CD4-positive, alpha-beta T cell treated with Interleukin-17A for 4 hours (primary cell): ENCODE data around the gene MAP6.

Experiments
- DNase-seq: peaks from one replicate; pipeline ENCODE4 v3.0.0-alpha.2; 2020; ENCODE audit warnings: mixed read lengths

The MAP6 gene

DNA sequence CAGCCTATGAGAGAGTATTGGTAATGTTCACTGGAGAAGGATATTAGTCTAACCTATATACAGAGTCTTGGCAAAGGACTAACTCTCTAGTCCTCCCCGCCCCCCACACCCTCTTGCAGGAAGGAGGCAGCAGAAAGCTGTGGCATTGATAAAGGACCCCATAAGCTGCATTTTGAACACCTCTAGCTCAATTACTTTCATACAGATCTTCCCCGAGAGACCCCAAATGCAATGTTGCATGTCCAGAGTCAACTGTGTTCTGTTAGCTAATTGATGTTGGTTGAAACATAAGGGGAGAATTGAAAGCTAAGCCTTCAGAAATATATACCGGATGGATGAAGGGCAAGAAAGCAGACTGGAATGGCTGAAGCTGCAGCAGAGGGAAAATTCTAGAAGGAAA is 2.8 kb downstream of the MAP6 start:
- no peak for DNase-seq

DNA sequence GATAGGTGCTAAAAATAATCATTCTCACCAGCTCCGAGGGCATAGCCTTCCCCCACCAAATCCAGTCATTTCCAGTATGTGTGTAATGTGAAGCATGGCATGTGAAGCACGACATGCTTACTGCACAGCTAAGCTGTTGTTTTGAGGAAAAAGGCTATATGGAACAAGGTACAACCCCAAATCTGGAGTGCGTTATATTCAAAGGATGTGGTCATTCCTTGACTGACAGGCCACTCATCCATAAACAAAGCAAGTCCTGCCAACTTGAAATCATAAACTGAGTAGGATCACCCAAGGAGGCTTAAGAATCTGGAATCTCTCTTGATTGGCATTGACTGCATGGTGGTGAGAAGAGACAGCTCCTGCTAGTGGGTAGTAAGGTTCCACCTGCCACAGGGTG is 3.7 kb downstream of the MAP6 start:
- no peak for DNase-seq

DNA sequence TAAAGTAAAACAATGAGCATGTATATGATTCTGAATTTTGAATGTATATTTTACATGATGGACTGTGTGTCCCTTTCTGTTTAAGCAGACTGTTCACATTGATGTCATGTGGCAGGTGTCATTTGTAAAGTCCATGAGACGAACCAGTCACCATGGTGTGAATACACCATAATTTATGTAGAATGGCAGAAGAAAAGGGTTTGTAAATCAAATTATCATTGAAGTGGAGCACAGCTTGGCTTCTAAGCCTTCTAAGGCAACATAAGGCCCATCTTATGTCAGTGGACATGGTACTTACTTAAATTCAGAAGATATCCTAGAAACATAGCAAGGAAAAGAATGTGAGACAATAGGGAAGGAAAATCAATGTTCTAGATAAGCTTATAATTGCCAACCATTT is 4.4 kb downstream of the MAP6 start:
- no peak for DNase-seq

DNA sequence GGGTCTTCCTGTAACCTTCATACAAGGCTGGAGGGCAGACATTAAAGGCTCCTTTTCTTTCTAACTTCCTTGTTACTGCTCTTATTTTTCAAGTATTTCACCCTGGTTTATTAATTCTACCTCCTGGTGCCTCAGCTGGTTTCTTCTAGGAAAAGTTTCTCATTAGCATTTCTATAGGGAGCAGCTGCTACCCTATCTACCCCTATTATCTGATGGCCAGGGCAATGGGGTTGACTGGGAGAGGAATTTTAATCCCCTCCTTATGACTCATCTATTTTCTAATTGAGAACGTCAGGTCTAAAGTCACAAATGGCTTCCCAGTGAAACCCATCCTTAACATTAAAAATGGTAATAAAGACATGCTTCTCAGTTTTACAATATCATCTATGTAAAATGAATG is 5.0 kb downstream of the MAP6 start:
- DNase-seq: no peak

DNA sequence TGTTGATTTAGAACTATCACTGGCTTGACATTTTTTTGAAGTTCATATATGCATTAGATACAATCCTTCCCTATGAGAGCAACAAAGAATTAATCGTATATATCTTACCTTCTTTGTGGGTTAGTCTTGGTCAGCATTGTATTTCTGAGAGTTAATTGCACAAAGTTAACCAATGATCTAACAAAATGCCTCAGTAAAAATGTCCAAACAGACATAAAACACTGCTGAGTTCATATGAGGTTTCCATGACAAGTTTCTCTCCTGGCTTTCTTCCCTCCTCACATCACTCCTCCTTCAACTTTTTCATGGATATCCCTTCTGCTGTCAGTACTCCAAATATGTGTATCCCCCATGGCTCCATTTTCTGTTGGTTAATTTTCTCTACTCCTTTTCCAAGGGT is 9.0 kb downstream of the MAP6 start:
- DNase-seq: no peak

DNA sequence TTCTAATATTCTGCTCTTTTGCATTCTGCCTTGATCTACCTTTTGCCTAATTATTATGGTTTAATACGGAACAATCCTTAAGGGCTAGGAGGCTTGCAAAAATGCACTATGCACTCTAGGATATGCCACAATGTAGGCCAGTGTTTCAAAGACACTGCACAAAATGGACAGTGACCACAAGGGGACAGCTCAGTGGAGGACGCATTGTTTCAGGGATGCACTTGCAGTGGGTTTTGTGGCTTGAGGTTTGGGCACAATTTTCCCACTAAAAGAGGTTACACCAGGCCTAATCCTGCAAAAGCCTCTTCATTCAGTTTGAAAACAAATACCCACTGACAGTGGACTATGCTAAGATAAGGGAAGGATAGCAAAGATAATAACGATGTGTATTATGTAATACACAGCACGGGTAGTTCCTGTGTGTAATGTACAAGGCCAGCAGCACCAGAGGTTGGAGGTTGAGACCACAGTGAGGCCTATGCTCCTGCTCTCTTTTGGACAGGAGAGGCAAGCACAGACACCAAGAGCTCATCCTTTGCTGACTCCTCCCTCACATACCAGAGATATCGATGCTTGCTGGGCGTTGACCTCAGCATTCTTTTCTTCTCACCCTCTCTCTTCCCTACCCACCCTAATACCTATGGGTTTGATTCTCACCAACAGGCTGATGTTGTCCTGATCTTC is 12.7 kb downstream of the MAP6 start:
- no peak for DNase-seq

DNA sequence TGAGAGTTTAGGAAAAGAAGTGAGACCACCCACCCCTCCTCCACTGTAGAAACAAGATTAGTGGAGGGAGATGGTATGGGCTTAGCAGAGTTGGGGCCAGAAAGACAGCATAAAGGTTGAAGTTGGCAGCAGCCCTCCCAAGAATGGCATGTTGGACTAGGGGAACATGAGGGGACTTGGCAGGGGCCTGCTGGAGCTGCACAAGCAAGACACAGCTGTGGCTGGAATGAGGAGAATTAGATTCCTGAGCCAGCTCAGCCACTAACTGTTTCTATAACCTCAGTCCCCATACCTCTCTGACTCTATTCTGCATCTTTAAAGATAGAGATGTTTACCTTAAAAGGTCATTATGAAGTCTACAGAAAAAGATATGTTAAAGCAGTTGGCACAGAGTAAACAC is 13.2 kb downstream of the MAP6 start:
- DNase-seq: no peak

DNA sequence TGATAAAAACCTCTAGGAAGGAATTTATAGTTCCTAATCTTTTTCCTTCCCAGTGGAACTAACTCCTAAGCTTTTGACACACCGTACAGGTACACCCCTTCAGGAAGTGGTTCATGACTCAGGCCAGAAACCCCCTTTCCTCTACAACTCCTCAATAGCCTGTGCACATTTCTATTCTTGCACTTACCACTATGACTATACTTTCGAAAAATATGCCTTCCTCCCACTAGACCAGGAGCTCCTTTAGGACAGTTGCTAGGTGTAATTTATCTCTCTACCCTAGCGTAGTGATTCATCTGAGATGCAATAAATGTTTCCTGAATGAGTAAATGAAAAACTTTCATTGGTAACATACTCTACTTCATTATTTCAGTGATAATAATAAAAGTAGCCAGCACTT is 14.5 kb downstream of the MAP6 start:
- no peak for DNase-seq

DNA sequence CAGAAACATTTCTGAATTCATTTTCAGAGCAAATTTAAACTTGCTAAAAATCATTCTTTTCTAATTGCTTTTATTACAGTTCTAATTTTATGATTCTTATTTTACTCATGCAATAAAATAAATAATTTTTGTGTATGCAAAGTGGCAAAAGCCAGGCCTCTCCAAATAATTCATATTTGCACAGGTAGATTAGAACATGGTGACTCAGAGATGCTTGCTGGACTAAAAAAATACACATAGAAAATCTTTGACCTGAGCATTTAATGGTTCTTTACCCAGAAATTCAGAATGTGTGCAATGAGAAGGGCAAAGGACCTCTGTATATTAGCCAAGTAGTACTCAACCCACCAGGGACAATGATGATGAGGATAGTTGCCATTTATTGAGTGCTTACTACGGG is 15.3 kb downstream of the MAP6 start:
- DNase-seq: no peak

DNA sequence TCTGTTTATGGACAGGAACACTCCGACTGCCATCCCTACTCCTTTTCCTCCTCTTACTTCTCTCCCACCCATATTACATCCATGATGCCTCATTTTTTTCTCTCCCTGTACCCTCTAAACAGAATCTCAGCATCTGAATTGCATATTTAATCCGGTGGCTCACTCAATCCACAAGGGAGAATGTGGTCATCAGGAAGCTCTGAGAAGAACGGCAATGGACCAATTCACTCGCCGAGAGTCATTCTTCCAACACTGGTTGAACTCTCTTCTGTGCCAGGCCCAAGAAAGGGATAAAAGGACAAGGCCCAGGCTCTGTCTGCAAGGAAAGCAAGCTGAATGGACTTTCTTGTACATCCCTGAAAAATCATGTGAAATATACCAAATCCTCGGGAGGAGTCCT is 15.9 kb downstream of the MAP6 start:
- DNase-seq: no peak

DNA sequence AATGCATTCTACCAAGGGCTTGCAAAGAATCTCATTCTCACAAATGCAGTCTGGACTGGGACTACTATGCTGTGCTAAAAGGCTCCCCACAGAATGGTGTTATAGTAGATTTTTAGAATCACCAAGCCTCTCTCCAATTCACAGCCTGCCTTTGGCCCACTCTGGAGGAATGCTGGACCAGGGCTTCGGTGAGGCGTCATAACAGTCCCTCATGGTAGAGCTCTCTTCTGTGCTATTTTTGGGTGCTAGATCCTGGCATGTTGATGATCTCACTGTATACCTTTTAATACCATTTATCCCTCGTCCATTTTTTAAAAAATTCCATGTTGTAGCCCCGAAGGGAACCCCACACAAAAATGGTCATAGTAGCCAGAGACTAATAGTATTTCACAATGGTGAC is 17.6 kb downstream of the MAP6 start:
- DNase-seq: no peak

DNA sequence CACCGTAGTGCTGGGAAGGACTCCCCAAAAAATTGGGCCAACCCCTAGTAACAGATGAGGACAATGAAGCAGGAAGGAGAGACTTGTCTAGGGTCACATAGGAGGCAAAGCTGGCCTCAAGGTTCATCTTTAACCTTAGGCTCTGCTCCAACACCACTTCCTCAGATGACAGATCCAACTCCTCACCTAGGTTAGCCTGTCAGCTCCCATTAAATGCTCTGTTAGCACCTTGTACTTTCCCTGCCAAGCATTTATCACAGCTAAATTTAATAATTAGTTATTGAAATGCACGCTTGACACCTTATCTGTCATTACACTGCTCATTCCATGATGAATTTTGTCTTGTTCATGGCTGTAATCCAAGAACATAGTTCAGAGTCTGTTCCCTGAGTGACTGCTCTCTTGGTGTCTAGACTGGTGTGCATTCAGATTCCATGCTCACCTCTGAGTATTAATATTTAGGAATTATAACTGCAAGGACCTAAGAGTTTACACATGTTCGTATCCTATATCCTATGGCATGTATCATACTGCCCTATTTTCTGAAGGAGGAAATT is 18.6 kb downstream of the MAP6 start:
- no peak for DNase-seq

DNA sequence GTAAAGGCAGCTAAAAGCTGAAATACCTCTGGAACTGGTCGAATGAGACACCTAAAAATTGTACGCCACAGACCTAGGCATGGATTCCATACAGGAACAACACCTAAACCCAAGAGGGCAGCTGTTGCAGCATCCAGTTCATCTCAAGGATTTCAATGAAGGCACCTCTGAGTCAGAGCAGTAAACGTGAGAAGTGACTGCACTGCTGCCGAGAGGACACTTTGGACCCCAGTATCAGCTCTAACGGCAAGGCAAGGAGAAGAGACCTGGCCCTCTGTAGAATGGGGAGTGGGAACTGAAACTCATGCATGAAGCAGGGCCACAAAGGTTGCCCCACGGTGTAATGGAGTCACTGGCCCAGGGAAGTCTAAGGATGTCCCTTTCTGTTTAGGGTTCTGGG is 23.9 kb downstream of the MAP6 start:
- no peak for DNase-seq

DNA sequence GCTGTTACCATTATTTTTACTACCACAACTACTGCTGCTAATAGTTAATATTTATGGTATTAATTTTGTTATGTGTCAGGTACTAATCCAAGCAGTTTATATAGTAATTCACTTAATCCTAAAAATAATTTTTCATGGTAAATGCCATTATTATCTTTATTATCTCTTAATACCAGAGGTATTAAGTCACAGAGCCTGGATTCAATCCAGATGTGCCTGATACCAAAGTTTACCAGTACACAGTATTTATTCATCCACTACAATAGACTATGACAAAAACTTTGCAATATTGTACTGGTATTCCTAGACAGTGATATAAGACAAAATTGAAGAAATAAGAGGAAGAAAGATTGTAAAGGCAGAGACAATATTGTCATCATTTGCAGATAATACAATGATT is 24.5 kb downstream of the MAP6 start:
- no peak for DNase-seq

DNA sequence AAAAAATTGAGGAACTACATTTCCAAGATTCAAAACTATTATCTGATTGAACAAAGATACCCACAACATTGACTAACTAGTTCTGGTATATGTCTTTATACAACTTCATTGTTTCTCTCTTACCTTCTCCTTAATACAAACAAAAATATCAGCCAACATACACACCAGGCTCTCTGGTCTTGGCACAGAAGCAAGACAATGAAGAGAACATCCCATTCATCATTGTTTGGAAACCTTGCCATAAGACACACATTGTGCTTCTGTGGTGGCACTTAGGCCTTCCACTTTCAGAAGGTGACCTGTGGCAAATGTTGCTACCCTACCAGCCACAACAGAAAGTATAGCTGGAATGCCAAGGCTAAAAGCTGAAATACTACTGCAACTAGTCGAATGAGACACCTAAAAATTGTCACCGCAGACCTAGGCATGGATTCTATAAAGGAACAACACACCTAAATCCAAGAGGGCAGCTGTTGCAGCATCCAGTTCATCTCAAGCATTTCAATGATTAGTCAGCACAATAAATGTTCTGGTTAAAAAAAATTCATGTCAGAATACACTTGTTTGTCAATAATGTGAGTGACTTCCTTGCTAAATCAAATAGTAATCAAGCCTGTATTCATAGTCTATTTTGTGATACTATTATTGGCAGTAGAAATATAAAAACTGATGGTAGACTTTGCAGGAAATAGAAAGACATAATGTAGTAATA is 26.3 kb downstream of the MAP6 start:
- no peak for DNase-seq

DNA sequence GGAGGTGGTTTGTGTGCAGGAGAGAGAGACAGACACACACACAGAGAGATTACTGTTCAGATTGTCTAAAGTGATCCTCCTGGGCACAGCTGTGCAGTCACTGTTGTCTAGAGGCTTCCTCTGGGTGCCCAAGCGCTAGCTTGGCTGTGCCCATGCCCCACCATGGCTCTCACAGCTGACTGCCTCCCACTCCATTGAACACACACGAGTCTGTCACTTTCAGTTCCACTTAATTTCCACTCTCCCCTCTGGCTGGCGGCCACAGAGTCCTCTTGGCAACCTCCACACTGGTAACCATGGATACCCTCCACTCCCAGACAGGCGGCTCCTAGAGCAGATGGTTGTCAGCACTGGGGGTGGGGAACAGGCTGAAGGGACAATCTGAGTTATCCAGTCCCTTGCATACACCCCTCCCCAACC is 29.1 kb downstream of the MAP6 start:
- DNase-seq: no peak

DNA sequence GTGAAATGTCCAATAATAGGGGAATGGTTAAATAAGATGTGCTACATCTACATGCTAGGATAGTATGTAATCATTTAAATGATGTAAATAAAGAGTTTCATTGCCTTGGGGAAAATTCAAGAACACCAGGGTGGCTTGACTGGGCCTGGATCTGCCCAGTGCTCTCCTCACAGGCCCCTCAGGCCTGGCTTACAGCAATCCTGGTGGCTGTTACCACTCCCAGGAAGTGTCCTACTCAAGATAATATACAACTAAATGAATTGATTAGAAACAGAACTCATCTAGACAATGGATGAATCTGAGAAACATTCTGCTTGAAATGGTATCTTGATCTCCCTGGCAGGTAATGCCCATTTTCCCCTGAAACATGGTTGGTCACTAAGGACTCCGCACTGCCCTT is 30.8 kb downstream of the MAP6 start:
- no peak for DNase-seq

DNA sequence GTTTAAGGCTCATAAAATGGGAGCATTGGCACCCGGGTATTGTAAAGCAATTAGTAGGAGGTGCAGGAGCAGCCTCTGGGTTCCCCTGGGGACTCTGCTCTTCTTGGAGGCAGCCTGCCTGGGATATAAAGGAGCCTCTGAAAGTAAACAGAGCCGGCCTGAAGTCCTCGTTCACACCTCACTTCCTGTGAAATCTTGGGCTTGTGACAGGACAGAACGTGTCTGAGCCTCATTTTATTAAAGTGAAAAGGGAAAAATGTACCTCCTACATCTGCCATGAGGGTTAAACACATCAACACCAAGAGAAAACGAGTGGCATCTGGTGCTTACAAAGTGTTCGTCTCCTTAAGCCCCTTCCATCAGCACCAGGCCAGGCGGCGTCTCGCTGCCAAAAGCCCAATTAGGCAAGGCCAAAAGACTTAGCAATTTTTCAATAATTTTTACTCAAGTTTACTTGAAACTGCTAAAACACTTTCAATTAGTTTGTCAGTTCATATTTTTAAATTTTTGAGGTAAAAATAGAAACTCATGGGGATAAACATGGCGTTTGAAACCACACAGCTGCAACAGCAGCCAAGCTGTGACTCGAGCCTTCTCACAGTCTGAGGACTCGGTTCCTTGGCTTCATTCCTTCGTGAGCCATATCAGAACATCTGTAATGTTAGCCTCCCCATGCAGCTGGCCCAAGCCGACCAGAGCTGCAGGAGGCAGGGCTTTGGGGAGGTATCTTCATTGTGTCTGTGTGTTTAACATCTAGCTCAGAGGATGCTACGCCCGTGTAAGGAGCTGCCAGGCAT is 33.6 kb downstream of the MAP6 start:
- DNase-seq: no peak

DNA sequence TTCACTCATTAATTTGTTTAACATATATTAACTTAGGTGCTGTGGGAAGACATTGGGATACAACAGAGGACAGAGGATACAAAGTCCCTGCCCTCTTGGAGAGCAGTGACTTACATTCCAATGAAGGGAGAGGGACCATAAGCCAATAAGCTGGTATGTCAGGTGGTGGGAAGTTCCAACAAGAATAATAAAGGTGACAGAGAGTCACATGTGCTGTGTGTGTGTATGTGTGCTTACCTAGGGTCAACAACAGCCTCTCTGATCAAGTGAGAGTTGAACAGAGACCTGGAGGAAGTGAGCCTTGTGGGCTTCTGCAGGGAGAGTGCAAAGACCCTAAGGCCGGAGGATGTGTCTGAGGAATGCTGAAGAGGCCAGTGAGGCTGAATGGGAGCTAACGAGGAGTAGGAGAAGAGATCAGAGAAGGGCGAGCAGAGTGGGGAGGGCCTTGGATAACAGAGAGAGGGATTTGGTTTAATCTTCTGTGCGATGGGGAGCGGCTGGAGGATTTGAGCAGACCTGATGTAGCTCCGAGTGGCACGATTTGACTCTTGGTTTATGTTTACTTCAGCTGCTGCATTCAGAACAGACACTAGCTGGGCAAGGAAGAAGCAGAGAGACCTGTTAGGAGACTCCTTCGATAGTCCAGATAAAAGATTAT is 35.3 kb downstream of the MAP6 start:
- DNase-seq: no peak

DNA sequence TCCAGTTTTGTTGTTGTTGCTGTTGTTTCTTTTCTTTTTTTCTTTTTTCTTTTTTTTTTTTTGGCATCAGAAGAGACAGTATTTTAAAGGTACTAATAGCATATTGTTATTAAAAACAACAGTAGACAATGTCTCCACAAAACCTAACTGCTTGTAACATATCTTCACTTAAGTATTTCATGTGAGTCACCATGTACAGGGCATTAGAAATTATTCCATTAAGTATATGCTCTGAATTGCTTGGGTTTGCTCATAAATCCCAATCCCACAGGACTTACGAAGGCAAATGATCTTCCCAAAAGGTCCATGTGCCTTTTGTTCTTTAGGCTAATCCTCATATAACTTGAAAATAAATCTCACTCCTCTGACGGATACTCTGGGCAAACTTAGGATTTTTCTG is 35.9 kb downstream of the MAP6 start:
- DNase-seq: no peak

DNA sequence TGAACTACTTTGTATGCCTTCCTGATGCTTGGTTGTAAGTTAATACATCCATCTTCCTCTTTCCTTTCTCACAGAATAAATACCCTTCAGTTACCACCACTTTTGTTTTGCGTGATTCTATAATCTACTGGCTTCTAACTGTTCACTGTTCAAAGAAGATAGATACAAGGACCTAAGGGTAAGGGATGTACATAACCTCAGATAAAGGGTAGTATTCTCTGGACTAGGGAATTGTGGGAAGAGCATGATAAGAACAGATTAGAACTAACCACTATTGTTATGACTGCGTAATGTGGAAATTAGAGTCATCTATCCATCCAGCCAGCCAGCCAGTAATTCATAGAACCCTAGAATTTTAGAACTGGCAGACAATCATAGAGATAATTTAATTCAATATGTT is 36.4 kb downstream of the MAP6 start:
- no peak for DNase-seq

DNA sequence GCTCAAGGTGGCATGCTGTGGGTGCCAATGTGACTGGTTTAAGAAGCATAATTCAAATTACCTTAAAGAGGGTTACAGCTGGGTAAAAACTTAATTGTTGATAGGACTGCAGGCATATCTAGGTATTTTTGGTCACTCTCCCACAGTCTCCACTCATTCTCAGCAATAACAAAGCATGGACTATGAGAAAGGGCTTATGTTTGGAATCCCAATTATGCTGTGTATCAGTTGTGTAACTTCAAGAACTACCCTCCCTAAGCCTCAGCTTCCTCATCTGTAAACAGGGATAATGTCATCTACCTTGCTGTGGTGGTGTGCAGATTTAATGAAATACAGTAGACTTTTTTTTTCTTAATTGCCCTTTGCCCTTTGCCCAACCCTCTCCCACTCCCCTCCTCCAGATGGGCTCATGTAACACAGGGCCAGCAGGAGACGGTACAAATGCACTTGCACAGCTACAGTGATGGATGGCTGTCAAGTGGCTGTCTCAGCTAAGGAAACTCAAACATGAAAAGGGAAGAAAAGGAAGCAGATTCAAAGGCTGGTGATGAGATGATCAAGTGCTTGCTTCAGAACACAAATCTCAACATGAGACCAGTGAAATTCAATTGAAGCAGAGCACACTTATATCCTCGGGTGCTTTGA is 37.6 kb downstream of the MAP6 start:
- DNase-seq: no peak
